Measurements from ENCODE around the gene WFIKKN2. TPM values are rescaled to one million over a fixed set of nuclear protein-coding genes. Genes with fewer than 3 reads are reported as not detected.
"Not testable (repeated sequence)": the region's sequence is repeated elsewhere in the genome, so short reads cannot be mapped to it uniquely, and the experiment has no call there.

The WFIKKN2 gene
- total and polyA plus RNA-seq, 2 of the 8 experiments (the other 6 are each of a cell fraction or from before 2014, with no cell fraction given) = 0.07 to 0.30 TPM

DNA sequence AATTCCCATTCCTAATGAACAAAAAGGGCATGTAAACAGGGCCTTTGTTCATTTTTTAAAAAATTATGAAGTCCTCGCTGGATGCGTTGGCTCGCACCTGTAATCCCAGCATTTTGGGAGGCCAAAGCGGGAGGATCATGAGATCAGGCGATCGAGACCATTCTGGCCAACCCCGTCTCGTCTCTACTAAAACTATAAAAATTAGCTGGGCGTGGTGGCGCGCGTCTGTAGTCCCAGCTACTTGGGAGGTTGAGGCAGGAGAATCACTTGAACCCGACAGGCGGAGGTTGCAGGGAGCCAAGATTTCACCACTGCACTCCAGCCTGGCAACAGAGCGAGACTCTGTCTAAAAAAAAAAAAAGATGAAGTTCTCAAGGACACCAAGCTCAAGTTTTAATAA lies 24.3 kb downstream of the WFIKKN2 start:
- not testable (repeated sequence) for H3K79me1 ChIP-seq (ENCODE audit: low read depth, low read length); H3K9me3 ChIP-seq (ENCODE audit: insufficient read depth in 2 of 2, low read depth in 1 of 2, low read length in 1 of 2); H4K20me1 ChIP-seq (replicated peaks in 1 of 2; ENCODE audit: control insufficient read depth in 1 of 2, insufficient read depth in 2 of 2, low read length in 2 of 2); H2AFZ ChIP-seq (ENCODE audit: low read length); H2BK15ac ChIP-seq (ENCODE audit: low read length); H3K23ac ChIP-seq (ENCODE audit: insufficient read length); H3K9ac ChIP-seq (replicated peaks in 1 of 4; ENCODE audit: extremely low read depth in 1 of 4, low read depth in 3 of 4, low read length in 3 of 4); H2BK120ac ChIP-seq (replicated peaks; ENCODE audit: low read depth, low read length); H2BK5ac ChIP-seq (ENCODE audit: low read depth, low read length); H3K4me2 ChIP-seq (ENCODE audit: insufficient read depth in 1 of 2, low read depth in 2 of 2, low read length in 2 of 2); H3K27ac ChIP-seq (ENCODE audit: low read depth, low read length); H4K8ac ChIP-seq (ENCODE audit: extremely low read depth, insufficient read depth, low read length); H3K27me3 ChIP-seq (replicated peaks in 1 of 4; ENCODE audit: control insufficient read depth in 3 of 4, extremely low read depth in 1 of 4, insufficient read depth in 3 of 4, low read length in 3 of 4); H2BK20ac ChIP-seq (ENCODE audit: low read length); H3K14ac ChIP-seq (ENCODE audit: insufficient read length); H3K56ac ChIP-seq (replicated peaks; ENCODE audit: insufficient read length, low read depth, low read length); H3K4ac ChIP-seq (replicated peaks; ENCODE audit: insufficient read length, low read depth, low read length); H3K4me1 ChIP-seq (replicated peaks in 1 of 4; ENCODE audit: control insufficient read depth in 3 of 4, insufficient read depth in 4 of 4, low read length in 3 of 4); H4K91ac ChIP-seq (replicated peaks; ENCODE audit: insufficient read length, low read length); H2AK5ac ChIP-seq (ENCODE audit: low read depth, low read length); H2BK12ac ChIP-seq (ENCODE audit: low read depth, low read length); H3K23me2 ChIP-seq (ENCODE audit: low read depth, low read length); H3K4me3 ChIP-seq (ENCODE audit: extremely low read depth in 1 of 4, insufficient read depth in 2 of 4, low read depth in 3 of 4, low read length in 4 of 4); H3K18ac ChIP-seq (ENCODE audit: extremely low read depth, low read length); H4K5ac ChIP-seq (ENCODE audit: insufficient read length, low read depth, low read length); DNase-seq (ENCODE audit: low read depth in 1 of 2, low spot score in 2 of 2); FAIRE-seq
- H3K36me3 ChIP-seq (ENCODE audit: control insufficient read depth in 2 of 4, insufficient read depth in 4 of 4, low read length in 3 of 4) = peaks cover 0 to 14% (median 4%) of the 10 kb centered on the region in 4 experiments; a peak in 4 of 8 replicates
- CTCF ChIA-PET (ENCODE audit: partially characterized antibody) = interaction anchor here (0.7 to 31.7 kb wide), 9 partner anchors 8 to 247 kb away, joined by 3 to 735 read pairs (median 4); partner anchors contain the start of gene ANKRD40CL
- 96% methylated on average over 15 of the region's 15 CpGs; no CpG with 5 or more reads in 1 of the 2 experiments for WGBS, 2 experiments (ENCODE audit: extremely low coverage in 1 of 2, insufficient coverage in 1 of 2, insufficient read length in 1 of 2, insufficient replicate concordance in 2 of 2, low coverage in 1 of 2, low lambda C conversion rate in 2 of 2, missing lambda C conversion rate in 1 of 2)
- POLR2A ChIA-PET (ENCODE audit: partially characterized antibody) = interaction anchor here (1.1 to 9.7 kb wide), 5 partner anchors 8 to 89 kb away, joined by 3 to 308 read pairs (median 4); no protein-coding TSS in a partner anchor
- H3K79me2 ChIP-seq (ENCODE audit: control insufficient read depth in 1 of 2, insufficient read depth in 2 of 2, low read length in 2 of 2) = peaks cover 0 to 30% of the 10 kb centered on the region in 2 experiments; a peak in 3 of 4 replicates

All from H1 (cell line).